Mucosa of descending colon (tissue), 3 donors: ENCODE results near the gene TLE3. TPM values are rescaled to one million over a fixed set of nuclear protein-coding genes. Genes with fewer than 3 reads are reported as not detected.
"Not testable (repeated sequence)": the region's sequence is repeated elsewhere in the genome, so short reads cannot be mapped to it uniquely, and the experiment has no call there.

ENCODE experiments used
- ATAC-seq: fragments of 200-7000 bp; cut with Tn5 transposase; one replicate; pipeline ENCODE4 v1.9.1; 2020; ENCODE audit warnings: mild to moderate bottlenecking, moderate library complexity
- DNase-seq, 3 donors: peaks; one replicate each; pipeline ENCODE4 v3.0.0-alpha.2; 2020
- H3K36me3 ChIP-seq: fragments of 200-600 bp; one replicate; pipeline ENCODE4 v1.8.0; 2021; ENCODE audit warnings: low read depth, mild to moderate bottlenecking
- H3K4me1 ChIP-seq: fragments of 200-600 bp; one replicate; pipeline ENCODE4 v1.8.0; 2021; ENCODE audit warnings: low read depth, mild to moderate bottlenecking
- H3K4me3 ChIP-seq: fragments of 200-600 bp; one replicate; pipeline ENCODE4 v1.8.0; 2021; ENCODE audit warnings: mild to moderate bottlenecking
- H3K9me3 ChIP-seq: fragments of 200-600 bp; one replicate; pipeline ENCODE4 v1.8.0; 2021; ENCODE audit warnings: mild to moderate bottlenecking
- intact Hi-C, 2 donors: fragments of 100-400 bp; cut with DNase I in 1 of 2; cut with micrococcal nuclease in 1 of 2; formaldehyde crosslinking; loops; one replicate each; pipeline versions ENCODE4 v1.11.0 to v1.11.1; 2022; cut with DNase I, micrococcal nuclease
- total RNA-seq, 3 donors: library from RNA; stranded (reverse); fragmentation: NEBNext Ultra II Directional in 2 of 3; extraction: Animal tissue kit (Norgen Biotek cat#: 25700) in 2 of 3; gene quantifications; one replicate each; pipeline versions ENCODE4 v1.2.1 to v1.2.4, GENCODE V29; 2021 to 2023
- TF ChIP-seq, protein P1 (sequence below): fragments of 200-600 bp; IDR thresholded peaks from one replicate; pipeline ENCODE4 v1.8.0; 2022; ENCODE audit warnings: antibody characterized with exemption, mild to moderate bottlenecking
- donor health status: DM: no; HTN: no; CAD: no; lungs with moderate emphysema.
- donor health status: DM: no; HTN: no; CAD: no.
- donor health status: DM: no; HTN: yes; CAD: no.

The TLE3 gene
- total RNA-seq, 3 donors from 2014 or later = 77.6 to 123 (median 103) TPM

DNA sequence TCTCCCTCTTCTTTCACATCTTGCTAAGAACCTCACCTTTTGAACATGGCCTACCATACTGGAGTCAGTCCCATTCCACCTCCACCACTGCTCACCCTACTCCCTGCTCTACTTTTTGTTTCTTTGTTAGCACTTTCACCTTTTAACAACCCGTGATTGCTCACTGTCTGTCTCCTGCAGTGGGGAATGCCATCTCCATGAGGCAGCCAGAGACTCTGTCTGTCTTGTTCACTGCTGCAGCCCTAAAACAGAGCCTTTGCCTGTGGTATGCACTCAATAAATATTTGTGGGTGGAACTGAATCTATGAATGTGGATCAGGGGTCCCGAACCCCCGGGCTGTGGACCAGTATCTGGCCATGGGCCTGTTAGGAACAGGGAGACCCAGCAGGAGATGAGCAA lies 16.5 kb upstream of the TLE3 start:
- Histone ChIP-seq H3K36me3 (no peaks in the 10 kb centered on the region), H3K4me1 (peaks cover 11% of the 10 kb centered on the region), H3K4me3 (no peak overlapping the region), H3K9me3 (no peaks in the 10 kb centered on the region)
- TF ChIP-seq, protein P1, sequence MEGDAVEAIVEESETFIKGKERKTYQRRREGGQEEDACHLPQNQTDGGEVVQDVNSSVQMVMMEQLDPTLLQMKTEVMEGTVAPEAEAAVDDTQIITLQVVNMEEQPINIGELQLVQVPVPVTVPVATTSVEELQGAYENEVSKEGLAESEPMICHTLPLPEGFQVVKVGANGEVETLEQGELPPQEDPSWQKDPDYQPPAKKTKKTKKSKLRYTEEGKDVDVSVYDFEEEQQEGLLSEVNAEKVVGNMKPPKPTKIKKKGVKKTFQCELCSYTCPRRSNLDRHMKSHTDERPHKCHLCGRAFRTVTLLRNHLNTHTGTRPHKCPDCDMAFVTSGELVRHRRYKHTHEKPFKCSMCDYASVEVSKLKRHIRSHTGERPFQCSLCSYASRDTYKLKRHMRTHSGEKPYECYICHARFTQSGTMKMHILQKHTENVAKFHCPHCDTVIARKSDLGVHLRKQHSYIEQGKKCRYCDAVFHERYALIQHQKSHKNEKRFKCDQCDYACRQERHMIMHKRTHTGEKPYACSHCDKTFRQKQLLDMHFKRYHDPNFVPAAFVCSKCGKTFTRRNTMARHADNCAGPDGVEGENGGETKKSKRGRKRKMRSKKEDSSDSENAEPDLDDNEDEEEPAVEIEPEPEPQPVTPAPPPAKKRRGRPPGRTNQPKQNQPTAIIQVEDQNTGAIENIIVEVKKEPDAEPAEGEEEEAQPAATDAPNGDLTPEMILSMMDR = no peak
- no peak for DNase-seq
- intact Hi-C loops = no loop called here
- no peak for ATAC-seq

DNA sequence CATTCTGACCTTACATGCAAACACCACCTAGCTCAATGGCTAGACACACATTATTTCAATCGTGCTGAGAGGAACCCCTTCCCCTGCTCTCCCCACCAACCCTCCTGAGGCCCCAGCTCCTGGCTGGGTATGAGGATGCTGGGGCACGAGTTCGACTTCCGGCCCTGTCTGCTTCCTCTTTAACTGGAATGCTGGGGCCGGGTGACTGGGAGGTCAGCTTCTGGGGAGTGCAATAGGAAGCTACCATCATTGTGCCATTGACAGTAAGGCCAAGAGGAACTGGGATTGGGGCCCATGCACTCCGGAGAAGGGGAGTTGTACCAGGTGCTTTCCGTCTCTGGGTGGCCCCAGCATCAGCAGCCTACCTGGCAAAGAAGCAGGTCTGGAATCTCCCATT lies 15.6 kb upstream of the TLE3 start:
- intact Hi-C loops = no loop called here
- H3K4me3 ChIP-seq = no peak overlapping the region
- DNase-seq (peak in 1 of 3 donors; percentile 73), ATAC-seq (peak; percentile 41)
- H3K4me1 ChIP-seq = peaks cover 11% of the 10 kb centered on the region
- no peaks in the 10 kb centered on the region for H3K9me3 ChIP-seq
- TF ChIP-seq, protein P1 = no peak
- no peaks in the 10 kb centered on the region for H3K36me3 ChIP-seq

DNA sequence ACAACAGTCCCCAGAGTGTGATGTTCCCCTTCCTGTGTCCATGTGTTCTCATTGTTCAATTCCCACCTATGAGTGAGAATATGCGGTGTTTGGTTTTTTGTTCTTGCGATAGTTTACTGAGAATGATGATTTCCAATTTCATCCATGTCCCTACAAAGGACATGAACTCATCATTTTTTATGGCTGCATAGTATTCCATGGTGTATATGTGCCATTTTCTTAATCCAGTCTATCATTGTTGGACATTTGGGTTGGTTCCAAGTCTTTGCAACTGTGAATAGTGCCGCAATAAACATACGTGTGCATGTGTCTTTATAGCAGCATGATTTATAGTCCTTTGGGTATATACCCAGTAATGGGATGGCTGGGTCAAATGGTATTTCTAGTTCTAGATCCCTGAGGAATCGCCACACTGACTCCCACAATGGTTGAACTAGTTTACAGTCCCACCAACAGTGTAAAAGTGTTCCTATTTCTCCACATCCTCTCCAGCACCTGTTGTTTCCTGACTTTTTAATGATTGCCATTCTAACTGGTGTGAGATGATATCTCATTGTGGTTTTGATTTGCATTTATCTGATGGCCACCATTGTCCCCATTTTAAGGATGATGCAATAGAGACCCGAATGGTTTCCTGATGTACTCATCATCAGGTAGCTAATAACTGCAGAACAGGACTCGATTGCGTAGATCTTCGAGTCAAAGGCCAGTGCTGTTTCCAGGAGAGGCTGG lies 15.0 kb upstream of the TLE3 start:
- H3K4me3 ChIP-seq, H3K36me3 ChIP-seq, H3K9me3 ChIP-seq, intact Hi-C loops, ATAC-seq, DNase-seq: not testable (repeated sequence)
- H3K4me1 ChIP-seq = peaks cover 11% of the 10 kb centered on the region

DNA sequence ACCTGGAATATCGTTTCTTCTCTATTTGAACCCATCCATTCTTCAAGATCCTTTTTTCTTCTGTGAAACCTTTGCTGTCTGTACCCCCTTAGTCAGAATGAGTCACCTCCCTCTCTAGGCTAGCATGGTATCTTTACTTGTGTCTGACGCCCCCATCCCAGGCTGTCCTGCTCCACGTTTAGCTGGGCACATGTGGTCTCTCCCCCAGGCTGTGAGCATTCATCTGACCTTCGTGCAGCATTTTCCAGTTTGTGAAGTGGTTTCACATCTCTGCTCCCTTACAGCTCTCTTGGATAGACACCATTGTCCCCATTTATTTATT lies 14.3 kb upstream of the TLE3 start:
- Histone ChIP-seq H3K4me3 (no peak overlapping the region), H3K36me3 (no peaks in the 10 kb centered on the region), H3K4me1 (peaks cover 11% of the 10 kb centered on the region), H3K9me3 (no peaks in the 10 kb centered on the region)
- TF ChIP-seq, protein P1 = no peak
- DNase-seq = no peak
- intact Hi-C loops = no loop called here
- no peak for ATAC-seq

DNA sequence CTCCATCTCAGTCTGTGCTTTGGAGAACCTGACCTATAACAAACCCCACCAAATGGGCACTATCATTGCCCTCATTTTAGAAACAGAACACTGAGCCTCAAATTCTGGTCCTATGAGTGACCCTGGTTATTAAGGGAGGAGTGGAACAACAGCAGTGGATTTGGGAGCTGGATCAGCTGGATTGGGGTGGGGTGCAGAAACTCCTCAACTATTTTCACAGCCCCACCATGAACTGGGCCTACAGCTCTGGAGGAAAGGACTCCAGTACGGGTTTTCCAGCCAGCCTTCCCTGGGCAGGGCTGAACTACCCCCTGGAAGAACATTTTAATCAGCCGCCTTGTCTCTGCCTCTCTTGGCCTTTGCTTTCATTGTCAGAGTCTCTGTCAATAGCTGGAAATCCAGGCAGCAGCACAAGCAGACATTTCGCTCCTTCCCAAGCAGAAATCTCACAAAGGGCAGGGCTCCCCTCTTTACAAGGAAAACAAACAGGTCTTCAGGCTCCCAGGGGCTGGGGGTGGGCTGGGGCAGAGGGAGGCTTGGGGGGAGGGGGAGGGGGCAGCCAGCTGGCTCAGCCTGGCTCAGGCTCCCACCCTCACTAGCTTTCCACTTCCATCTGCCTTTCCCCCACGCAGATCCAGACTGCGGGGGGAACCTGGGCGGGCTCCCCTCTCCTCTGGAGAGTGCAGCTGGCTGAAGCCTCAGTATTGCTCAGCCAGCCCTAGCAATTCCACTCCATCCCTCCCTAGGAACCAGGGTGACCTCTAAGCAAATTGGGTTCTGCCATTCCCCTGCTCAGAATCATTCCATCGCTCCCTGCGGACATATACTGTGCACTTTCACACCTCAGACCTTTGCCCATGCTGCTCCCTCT lies 13.7 kb upstream of the TLE3 start:
- TF ChIP-seq, protein P1 = no peak
- intact Hi-C loops = no loop called here
- H3K9me3 ChIP-seq = no peaks in the 10 kb centered on the region
- peak; percentile 90 for ATAC-seq
- peak in 2 of 3 donors; percentile 67 to 88 for DNase-seq
- no peaks in the 10 kb centered on the region for H3K36me3 ChIP-seq
- H3K4me1 ChIP-seq = peaks cover 11% of the 10 kb centered on the region
- H3K4me3 ChIP-seq = no peak overlapping the region

DNA sequence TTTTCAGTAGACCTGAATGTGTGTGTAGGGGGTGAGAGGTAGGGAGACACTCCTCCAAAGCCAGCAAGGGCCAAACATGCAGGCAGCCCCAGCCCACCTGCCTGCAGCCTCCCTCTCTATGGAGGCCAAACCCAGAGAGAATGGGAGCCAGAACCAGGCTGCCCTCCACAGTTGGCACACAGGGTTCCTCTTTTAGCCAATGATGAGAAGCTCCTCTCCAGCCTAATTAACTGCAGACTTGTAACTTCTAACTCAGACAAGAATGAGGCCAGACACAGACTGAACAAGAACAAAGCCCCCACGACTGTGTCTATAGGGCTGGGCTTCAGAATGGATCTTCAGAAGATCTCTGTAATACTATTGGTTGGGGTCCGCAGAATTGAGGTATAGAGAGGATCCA lies 12.3 kb upstream of the TLE3 start:
- intact Hi-C loops = no loop called here
- DNase-seq = no peak
- H3K4me1 ChIP-seq = peaks cover 11% of the 10 kb centered on the region
- no peak overlapping the region for H3K4me3 ChIP-seq
- no peaks in the 10 kb centered on the region for H3K9me3 ChIP-seq
- H3K36me3 ChIP-seq = no peaks in the 10 kb centered on the region
- ATAC-seq = no peak
- TF ChIP-seq, protein P1 = no peak
